Chondrocyte (in vitro differentiated cells): Measurements from ENCODE around the gene ATP2A1. TPM values are rescaled to one million over a fixed set of nuclear protein-coding genes. Genes with fewer than 3 reads are reported as not detected.

ENCODE experiments used
- DNase-seq: peaks from one replicate; pipeline ENCODE4 v3.0.0; 2021; ENCODE audit warnings: mixed read lengths, low spot score
- H3K27ac Mint-ChIP-seq: one replicate; pipeline ENCODE4 v1.8.0; 2021; ENCODE audit warnings: mild to moderate bottlenecking, moderate library complexity, mixed read lengths; ENCODE audit not compliant: unreplicated experiment
- H3K27me3 Mint-ChIP-seq: 2 replicates; pipeline ENCODE4 v1.8.0; 2021; ENCODE audit warnings: low read depth, mixed read lengths
- H3K36me3 Mint-ChIP-seq: 2 replicates; pipeline ENCODE4 v1.8.0; 2021; ENCODE audit warnings: low read depth, mixed read lengths
- H3K4me1 Mint-ChIP-seq: 2 replicates; pipeline ENCODE4 v1.8.0; 2021; ENCODE audit warnings: low read depth, mild to moderate bottlenecking, mixed read lengths
- H3K4me3 Mint-ChIP-seq: one replicate; pipeline ENCODE4 v1.8.0; 2021; ENCODE audit warnings: mild to moderate bottlenecking, moderate library complexity, mixed read lengths; ENCODE audit not compliant: unreplicated experiment
- H3K9me3 Mint-ChIP-seq: 2 replicates; pipeline ENCODE4 v1.8.0; 2021; ENCODE audit warnings: low read depth, mixed read lengths
- total RNA-seq: library from RNA; stranded (reverse); gene quantifications from 3 replicates; pipeline ENCODE4 v1.2.1, GENCODE V29; 2021
- TF ChIP-seq, protein P1 (sequence below): fragments of 200-600 bp; sonication (generic); IDR thresholded peaks from 2 replicates; pipeline ENCODE4 v1.5.0; 2021; ENCODE audit warnings: antibody characterized with exemption, mild to moderate bottlenecking, moderate library complexity

Gene ATP2A1
- total RNA-seq, 1 donor from 2014 or later = 0.42 TPM

GRCh38 chr16:28917095-28917494 is 38.8 kb downstream of the ATP2A1 start:
- H3K36me3 Mint-ChIP-seq = peaks cover 21% of the 10 kb centered on the region
- H3K4me3 Mint-ChIP-seq = no peak overlapping the region
- no peak overlapping the region for H3K27ac Mint-ChIP-seq
- no peak for DNase-seq
- no peaks in the 10 kb centered on the region for H3K4me1 Mint-ChIP-seq
- H3K9me3 Mint-ChIP-seq = no peaks in the 10 kb centered on the region
- no peaks in the 10 kb centered on the region for H3K27me3 Mint-ChIP-seq
- TF ChIP-seq, protein P1, sequence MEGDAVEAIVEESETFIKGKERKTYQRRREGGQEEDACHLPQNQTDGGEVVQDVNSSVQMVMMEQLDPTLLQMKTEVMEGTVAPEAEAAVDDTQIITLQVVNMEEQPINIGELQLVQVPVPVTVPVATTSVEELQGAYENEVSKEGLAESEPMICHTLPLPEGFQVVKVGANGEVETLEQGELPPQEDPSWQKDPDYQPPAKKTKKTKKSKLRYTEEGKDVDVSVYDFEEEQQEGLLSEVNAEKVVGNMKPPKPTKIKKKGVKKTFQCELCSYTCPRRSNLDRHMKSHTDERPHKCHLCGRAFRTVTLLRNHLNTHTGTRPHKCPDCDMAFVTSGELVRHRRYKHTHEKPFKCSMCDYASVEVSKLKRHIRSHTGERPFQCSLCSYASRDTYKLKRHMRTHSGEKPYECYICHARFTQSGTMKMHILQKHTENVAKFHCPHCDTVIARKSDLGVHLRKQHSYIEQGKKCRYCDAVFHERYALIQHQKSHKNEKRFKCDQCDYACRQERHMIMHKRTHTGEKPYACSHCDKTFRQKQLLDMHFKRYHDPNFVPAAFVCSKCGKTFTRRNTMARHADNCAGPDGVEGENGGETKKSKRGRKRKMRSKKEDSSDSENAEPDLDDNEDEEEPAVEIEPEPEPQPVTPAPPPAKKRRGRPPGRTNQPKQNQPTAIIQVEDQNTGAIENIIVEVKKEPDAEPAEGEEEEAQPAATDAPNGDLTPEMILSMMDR = no peak

DNA sequence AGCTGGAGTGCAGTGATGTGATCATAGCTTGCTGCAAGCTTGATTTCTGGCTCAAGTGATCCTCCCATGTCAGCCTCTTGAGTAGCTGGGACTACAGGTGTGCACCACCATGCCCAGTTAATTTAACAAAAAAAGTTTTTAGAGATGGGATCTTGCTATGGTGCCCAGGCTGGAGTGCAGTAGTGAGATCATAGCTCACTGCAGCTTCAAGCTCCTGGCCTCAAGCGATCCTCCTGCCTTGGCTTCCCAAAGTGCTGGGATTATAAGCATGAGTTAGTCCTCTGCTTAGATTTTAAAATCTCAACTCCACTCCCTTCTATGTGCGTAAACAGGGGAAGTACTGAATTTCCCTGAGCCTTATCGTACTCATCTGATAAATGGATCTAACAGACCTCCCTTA is 40.4 kb downstream of the ATP2A1 start:
- TF ChIP-seq, protein P1 = no peak
- Mint-ChIP-seq H3K9me3 (no peaks in the 10 kb centered on the region), H3K27me3 (no peaks in the 10 kb centered on the region), H3K36me3 (peaks cover 15% of the 10 kb centered on the region), H3K27ac (no peak overlapping the region), H3K4me3 (no peak overlapping the region), H3K4me1 (peaks cover 4% of the 10 kb centered on the region)
- no peak for DNase-seq

- Mint-ChIP-seq H3K4me3 (peak overlapping the region; percentile 34), H3K9me3 (no peaks in the 10 kb centered on the region), H3K27me3 (no peaks in the 10 kb centered on the region), H3K36me3 (peaks cover 5% of the 10 kb centered on the region), H3K4me1 (peaks cover 18% of the 10 kb centered on the region), H3K27ac (no peak overlapping the region)
- no peak for DNase-seq
- TF ChIP-seq, protein P1 = no peak
These were observed 44.9 kb downstream of the ATP2A1 start for GRCh38 chr16:28923231-28923587.

DNA sequence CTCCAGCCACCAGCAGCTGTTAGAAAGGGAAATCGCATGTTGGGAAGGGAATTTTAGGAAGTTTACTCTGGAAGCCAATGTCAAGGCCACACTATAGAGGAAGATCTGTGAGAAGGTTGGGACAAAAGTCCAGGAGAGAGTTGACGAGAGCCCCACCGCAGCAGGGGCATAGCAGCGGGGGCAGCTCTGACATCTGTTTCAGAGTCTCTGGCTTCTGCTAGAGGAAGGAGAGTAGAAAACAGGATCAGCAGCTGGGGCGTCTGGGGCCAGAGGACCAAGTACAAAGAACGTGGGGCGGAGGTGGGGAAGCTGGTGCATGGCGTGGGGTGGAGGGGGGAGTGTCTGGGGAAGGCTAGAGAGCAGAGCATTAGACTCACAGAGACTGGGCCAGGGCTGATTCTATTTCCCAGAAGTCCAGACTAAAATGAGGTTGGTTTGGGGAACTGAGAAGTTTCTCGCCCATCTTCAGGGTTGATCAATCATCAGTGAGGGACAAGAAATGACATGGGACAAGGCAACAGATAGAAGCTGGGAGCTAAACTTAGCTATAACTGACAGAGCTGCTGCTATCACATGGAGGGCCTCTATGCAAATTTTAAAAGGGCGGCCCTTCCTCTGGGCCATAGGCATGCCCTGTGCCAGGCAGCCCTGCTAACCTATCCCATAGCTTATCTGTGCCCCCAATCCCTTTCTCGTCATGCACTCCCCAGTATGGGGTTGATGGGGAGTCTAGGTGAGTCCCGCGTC is 45.5 kb downstream of the ATP2A1 start:
- Mint-ChIP-seq H3K9me3 (no peaks in the 10 kb centered on the region), H3K27me3 (no peaks in the 10 kb centered on the region), H3K4me1 (peaks cover 18% of the 10 kb centered on the region), H3K4me3 (peak overlapping the region; percentile 91), H3K36me3 (peaks cover 5% of the 10 kb centered on the region), H3K27ac (no peak overlapping the region)
- DNase-seq = no peak
- TF ChIP-seq, protein P1 = no peak

DNA sequence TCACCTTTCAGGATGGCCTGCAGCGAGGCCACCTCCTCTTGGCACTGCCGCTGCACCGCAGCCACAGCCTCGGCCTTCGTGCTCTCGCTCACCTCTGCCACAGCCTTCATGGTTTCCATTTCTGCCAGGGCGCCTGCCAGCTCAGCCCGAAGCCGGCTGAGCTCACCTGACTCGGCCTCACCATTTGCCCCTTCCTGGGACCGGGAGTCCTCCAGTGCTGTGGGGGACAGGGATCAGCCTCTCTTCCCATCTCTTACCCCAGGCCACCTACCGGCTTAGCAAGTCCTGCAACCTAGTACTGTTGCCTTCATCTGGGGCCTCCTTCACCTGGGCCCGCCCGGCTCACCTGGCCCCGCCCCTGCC is 46.1 kb downstream of the ATP2A1 start:
- H3K27me3 Mint-ChIP-seq = no peaks in the 10 kb centered on the region

More for the DNA sequence above, 46.1 kb downstream of the ATP2A1 start:
- TF ChIP-seq, protein P1 = no peak
- H3K4me1 Mint-ChIP-seq = peaks cover 18% of the 10 kb centered on the region
- peaks cover 5% of the 10 kb centered on the region for H3K36me3 Mint-ChIP-seq
- H3K27ac Mint-ChIP-seq = no peak overlapping the region
- peak overlapping the region; percentile 91 for H3K4me3 Mint-ChIP-seq
- no peaks in the 10 kb centered on the region for H3K9me3 Mint-ChIP-seq
- no peak for DNase-seq
